ENCODE data around the gene CACNA1C.

DNA sequence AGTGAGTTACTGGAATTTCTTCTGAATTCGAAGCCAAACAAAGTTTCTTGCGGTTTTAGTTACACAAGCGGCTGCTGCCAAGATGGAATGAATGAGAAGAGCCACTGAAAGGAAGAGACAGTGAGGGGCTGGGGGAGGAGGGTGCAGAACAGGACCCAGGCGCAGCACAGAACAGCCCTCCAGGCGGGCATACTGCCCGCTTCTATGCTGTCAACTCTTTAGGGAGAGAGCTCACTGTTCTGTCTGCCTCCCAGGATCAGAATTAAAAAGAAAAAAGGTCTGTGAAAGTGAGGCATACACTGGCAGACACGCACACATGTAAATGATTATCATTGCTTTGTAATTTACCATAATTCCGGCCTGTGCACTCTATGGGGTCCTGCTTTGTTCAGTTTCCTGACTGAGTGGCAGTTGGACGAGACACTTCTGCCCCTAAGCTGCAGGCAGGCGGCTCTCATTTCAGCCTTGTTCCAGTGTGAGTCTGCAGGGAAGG lies 231.6 kb downstream of the CACNA1C start:
- TF ChIP-seq EP300 (IDR thresholded peaks at IDR 0.05) = no peak
- no peak for TF ChIP-seq CTCF (IDR thresholded peaks at IDR 0.05)
- no peak for TF ChIP-seq POLR2A (IDR thresholded peaks at IDR 0.05)
- no peak for TF ChIP-seq POLR2AphosphoS5 (IDR thresholded peaks at IDR 0.05)

Data from suprapubic skin (tissue), 4 donors.